ENCODE results near the gene PRPF38B. TPM values are rescaled to one million over a fixed set of nuclear protein-coding genes. Genes with fewer than 3 reads are reported as not detected.

The PRPF38B gene
- total and polyA plus RNA-seq, 9 of the 15 experiments (the other 6 are each of a cell fraction or from before 2014, with no cell fraction given): 25.3 to 85.5 (median 66.4) TPM

DNA sequence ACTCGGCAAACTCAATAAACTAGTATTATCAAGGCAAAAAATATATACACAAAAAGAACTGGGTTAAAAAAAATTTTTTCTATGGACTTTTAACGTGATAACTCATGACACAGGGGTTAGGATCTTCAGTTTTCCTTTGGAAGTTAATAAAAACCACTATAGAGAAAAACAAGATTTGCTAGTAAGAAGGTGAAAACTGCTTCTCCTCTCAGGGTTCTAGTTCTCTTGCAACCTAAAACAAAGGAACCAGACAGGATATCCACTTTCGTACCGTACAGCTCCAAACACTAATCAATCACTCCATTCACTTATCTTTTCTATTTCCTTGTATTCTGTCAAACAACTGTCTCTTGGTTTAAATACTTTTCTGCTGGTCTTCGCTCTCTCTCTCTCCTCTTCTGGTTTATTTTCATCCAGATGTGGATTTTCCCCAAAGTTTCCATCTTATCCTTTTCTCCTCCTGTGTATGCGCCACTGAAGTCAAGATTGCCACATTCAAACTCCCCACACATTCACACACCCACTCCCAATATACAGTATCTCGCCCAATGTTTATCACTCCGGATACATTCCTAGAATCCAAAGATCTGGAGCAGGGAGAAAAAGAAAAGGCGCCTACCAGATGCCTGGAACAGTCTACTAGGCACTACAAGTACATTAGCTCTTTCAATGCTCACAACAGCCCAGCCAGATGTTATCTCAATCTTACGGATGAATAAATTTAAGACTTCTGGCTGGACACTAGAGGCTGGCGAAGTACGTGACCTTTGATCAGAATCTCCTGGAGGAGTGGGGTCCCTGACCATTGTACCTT lies 775 bp upstream of the PRPF38B start (continued):
- TF ChIP-seq SRSF3 (IDR thresholded peaks at IDR 0.05; ENCODE audit: insufficient read depth, low read length) (no peak), TCF3 (CRISPR knock-in tag; IDR thresholded peaks at IDR 0.05) (peak; percentile 7; the same call in 1 of the 2 replicates), JUN (IDR thresholded peaks at IDR 0.05; ENCODE audit: borderline replicate concordance, low read depth, low read length) (no peak), JUN (CRISPR knock-in tag; IDR thresholded peaks at IDR 0.05; ENCODE audit: borderline replicate concordance) (no peak; the same call in 1 of the 2 replicates), ZBTB26 (CRISPR knock-in tag; IDR thresholded peaks at IDR 0.05) (0 out of 2 replicates have a peak, but pooled peaks have one; percentile 62), WHSC1 (IDR thresholded peaks at IDR 0.05; ENCODE audit: low read length) (no peak), BRD4 (IDR thresholded peaks at IDR 0.05) (0 out of 2 replicates have a peak, but pooled peaks have one; percentile 7), POLR2A (conservative IDR thresholded peaks at IDR 0.05) (no peak), TBL1XR1 (IDR thresholded peaks at IDR 0.05; ENCODE audit: low read length in 2 of 2) (0 out of 4 replicates have a peak, but pooled peaks of 1 of the 2 experiments have one; percentile 14), CEBPB (tag; IDR thresholded peaks at IDR 0.05) (peak; percentile 45), SMARCC2 (IDR thresholded peaks at IDR 0.05; ENCODE audit: low read depth) (peak; percentile 75), BCL6 (CRISPR knock-in tag; IDR thresholded peaks at IDR 0.05) (no peak), PHB2 (IDR thresholded peaks at IDR 0.05; ENCODE audit: low read depth) (no peak), U2AF1 (optimal IDR thresholded peaks at IDR 0.05; ENCODE audit: low read depth, low read length) (peak; percentile 53), TOE1 (IDR thresholded peaks at IDR 0.05; ENCODE audit: borderline replicate concordance) (no peak), TOE1 (CRISPR knock-in tag; IDR thresholded peaks at IDR 0.05; ENCODE audit: borderline replicate concordance, low read depth) (no peak), MEIS2 (IDR thresholded peaks at IDR 0.05; ENCODE audit: partially characterized antibody) (peak; percentile 69), ERF (CRISPR knock-in tag; IDR thresholded peaks at IDR 0.05) (0 out of 2 replicates have a peak, but pooled peaks have one; percentile 20), MAX (CRISPR knock-in tag; IDR thresholded peaks at IDR 0.05) (no peak), ZNF778 (CRISPR knock-in tag; IDR thresholded peaks at IDR 0.05) (peak; percentile 7; the same call in 1 of the 2 replicates), MECOM (CRISPR knock-in tag; IDR thresholded peaks at IDR 0.05) (peak; percentile 22; the same call in 1 of the 2 replicates)
- TF ChIP-seq, protein P1, sequence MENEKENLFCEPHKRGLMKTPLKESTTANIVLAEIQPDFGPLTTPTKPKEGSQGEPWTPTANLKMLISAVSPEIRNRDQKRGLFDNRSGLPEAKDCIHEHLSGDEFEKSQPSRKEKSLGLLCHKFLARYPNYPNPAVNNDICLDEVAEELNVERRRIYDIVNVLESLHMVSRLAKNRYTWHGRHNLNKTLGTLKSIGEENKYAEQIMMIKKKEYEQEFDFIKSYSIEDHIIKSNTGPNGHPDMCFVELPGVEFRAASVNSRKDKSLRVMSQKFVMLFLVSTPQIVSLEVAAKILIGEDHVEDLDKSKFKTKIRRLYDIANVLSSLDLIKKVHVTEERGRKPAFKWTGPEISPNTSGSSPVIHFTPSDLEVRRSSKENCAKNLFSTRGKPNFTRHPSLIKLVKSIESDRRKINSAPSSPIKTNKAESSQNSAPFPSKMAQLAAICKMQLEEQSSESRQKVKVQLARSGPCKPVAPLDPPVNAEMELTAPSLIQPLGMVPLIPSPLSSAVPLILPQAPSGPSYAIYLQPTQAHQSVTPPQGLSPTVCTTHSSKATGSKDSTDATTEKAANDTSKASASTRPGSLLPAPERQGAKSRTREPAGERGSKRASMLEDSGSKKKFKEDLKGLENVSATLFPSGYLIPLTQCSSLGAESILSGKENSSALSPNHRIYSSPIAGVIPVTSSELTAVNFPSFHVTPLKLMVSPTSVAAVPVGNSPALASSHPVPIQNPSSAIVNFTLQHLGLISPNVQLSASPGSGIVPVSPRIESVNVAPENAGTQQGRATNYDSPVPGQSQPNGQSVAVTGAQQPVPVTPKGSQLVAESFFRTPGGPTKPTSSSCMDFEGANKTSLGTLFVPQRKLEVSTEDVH (IDR thresholded peaks at IDR 0.05; ENCODE audit: low read depth, partially characterized antibody): no peak

All from K562 (cell line).